SKM-1 (cell line): ENCODE data around the gene ZNF814.
A peak's percentile ranks its signal among the peaks of the same experiment; 100 is the strongest.
"Not testable (repeated sequence)": the region's sequence is repeated elsewhere in the genome, so short reads cannot be mapped to it uniquely, and the experiment has no call there.

Experiments used
- DNase-seq: peaks from one replicate; lab custom pipeline; 2025; ENCODE audit not compliant: unreplicated experiment; lab: John Stamatoyannopoulos, UW

Gene ZNF814

DNA sequence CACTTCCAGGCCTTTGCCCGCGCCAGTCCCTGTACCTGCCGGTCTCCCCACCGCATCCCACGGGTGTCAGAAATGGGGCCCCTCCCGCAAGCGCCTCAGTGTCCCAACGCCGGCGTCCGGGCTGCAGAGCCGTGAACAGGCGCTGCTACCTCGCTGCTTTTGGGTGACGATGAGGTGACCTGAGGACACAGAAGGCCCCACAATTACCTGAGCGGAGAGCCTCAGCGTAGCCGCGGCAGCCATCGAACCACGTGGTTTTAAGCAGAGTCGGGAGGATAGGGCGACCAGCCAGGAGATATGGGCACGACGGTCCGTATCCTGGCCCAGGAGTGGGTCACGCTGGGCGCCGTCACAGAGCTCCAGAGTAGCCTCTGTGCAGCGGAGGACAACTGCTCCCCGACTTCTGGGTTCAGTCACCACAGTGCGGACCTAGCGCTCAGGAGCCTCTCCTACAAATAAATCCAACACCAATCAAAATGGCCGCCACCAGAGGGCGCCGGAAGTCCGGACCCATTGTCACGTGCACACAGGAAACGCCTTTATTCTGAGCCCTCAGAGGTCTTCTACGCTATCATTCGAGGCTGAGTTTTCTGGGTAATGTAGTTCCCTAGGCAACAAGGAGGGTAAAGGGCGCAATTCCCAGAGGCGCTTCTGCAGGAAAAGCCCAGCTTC, at the start of gene ZNF814:
Gene ZNF814, minus strand, starts transcription at position 478 of the 672 bp plus-strand sequence. Its CDS starts 235 bp downstream, at position 243.
- peak; percentile 46 for DNase-seq

DNA sequence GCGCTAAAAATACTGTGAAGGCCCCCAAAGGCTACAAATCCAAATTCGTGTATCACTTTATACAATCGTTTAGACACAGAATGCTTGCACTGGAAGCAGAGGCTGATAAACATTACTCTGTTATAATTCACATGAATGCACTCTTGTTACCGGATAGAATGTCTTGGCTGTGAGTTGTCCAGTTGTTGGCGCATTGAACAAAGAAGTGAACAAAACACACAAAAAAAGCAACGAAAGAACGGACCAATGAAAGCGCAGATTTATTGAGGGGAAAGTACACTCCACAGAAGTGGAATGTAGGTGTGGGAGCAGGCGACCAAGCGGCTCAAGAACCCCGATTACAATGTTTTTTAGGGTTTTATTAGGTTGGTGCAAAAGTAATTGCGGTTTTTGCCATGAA, 46.9 kb upstream of the ZNF814 start:
- DNase-seq = no peak

DNA sequence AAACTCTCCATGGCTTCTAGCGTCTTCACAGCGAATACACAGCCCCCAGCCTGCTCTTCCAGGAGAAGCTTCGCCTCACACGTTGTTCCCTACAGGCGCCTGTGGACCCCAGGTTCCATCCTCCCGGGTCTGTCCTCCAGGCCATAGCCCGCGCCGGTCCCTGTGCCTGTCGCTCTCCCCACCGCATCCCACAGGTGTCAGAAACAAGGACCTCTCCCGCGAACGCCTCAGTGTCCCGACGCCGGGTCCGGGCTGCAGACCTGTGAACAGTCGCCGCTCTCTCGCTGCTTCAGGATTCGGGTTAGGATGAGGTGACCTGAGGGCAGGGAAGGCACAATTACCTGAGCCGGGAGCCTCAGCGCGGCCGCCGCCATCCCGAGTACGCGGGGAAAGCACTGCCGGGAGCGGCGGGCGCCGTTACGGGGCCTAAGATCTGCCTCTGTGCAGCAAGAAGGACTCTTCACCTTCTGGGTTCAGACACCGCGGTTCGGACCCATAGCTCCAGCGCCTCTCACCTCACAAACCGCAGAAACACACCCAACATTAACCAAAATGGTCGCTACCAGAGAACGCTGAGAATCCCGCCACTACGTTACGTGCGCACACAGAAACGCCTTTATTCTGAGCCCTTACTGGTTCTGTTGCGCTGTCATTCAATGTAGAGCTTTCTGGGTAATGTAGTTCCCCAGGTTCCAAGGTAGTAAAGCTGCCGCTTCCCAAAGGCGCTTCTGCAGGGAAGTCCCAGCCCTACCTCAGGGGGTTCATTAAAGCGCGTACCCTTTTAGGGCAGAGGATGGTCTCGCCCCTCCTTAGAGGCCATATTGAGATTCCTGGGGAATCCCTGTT, 46.2 kb upstream of the ZNF814 start, which contains the start of gene ZNF418:
Gene ZNF418, minus strand, starts transcription at position 583 of the 846 bp plus-strand sequence. CDS start 1,580 bp downstream, outside the sequence.
- no peak for DNase-seq

DNA sequence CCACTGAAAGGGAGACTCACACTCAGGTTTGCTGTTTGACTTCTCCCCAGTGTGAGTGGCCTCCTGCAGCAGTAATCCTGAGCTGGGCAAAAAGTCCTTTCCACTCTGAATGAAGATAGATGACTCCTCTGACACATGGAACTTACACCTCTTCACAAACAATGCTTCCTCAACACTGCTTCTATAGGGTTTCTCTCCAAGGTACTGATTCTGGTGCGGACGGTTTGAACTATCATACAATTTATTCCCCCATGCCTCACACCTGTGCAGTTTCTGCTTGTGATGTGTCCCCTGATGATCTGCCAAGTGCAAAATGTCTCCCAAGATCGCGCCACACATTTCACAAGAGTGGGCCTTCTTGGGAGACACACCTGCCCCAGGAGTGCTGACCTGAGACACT, 38.8 kb upstream of the ZNF814 start:
- DNase-seq = no peak

DNA sequence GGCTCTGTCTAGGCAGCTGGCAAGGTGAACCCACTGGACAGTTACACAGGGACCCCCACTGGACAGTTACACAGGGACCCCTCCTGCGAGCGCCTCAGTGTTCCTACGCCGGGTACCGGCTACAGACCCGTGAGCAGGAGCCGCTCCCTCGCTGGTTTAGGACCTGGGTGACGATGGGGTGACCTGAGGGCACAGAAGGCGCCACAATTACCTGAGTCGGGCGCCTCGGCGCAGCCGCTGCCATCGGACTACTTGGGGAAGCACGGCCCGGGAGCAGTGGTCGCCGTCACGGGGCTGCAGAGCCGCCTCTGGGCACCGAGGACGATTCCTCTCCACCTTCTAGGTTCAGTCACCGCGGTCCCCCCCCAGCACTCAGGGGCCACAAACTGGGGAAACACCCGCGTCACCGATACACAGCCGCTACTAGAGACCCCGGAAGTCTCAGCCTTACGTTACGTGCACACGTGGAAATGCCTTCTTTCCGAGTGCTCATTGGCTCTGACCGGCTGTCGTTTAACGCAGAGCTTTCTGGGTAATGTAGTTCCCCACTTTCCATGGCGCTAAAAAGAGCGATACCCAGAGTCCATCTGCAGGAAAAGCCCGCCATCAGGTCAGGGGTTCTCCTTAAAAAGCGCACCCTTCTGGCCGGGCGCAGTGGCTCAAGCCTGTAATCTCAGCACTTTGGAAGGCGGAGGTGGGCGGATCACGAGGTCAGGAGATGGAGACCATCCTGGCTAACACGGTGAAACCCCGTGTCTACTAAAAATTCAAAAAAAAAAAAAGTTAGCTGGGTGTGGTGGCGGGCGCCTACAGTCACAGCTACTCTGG, 27.5 kb upstream of the ZNF814 start, which contains the start of gene ZNF417:
Gene ZNF417, minus strand, starts transcription at position 425 of the 828 bp plus-strand sequence. Its CDS starts 181 bp downstream, at position 244.
- DNase-seq = peak; percentile 71

DNA sequence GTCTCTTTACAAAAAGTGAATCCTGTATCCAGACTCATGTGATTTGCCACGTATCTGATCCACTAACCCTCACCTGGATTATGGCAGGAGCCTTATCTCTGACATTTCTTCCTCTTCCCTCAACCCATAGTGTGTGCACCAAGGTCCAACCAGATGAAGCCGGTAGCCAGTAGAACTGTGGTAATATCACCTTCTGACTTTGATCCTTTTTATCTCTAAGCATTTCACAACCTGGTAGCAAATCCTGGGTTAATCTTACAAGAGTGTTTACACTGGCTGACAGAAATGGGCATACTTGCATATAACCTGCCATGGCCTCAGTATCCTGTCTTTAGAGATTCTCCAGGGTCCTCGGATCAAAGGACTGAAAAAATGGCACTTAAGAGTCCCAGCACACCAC, 25.7 kb upstream of the ZNF814 start:
- no peak for DNase-seq

DNA sequence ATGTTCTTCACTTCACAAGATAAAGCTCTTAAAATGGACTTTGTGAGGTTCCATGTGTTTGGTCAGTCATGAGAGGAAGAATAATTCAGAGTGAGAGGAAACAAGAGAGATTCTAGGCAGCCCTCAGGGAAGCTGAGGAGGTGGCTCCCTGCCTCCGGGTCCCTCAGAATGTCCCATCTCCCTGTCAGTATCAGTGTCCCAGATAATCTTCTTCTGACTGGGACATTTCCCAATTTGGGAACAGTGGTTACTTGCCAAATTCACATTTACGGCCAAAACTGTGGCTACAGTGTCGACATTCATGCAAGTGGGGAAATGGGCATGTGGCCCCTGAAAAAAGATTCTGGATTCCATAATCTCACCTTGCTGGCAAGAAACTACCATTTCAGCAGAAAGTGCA, 18.6 kb upstream of the ZNF814 start:
- DNase-seq = no peak

DNA sequence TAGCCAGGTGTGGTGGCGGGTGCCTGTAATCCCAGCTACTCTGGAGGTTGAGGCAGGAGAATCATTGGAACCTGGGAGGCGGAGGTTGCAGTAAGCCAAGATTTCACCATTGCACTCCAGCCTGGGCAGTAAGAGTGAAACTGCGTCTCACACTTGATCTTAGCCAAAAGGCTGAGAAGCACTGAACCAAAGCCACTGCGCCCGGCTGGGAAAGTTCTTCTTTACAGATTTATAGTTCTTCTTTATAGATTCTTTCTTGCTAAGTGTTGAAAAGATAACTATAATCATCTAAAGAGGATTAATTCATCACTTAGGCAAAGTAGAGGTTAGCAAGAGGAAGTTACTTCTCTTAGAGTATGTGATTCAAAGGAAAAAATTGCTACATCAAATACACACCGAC, 16.4 kb upstream of the ZNF814 start:
- no peak for DNase-seq

DNA sequence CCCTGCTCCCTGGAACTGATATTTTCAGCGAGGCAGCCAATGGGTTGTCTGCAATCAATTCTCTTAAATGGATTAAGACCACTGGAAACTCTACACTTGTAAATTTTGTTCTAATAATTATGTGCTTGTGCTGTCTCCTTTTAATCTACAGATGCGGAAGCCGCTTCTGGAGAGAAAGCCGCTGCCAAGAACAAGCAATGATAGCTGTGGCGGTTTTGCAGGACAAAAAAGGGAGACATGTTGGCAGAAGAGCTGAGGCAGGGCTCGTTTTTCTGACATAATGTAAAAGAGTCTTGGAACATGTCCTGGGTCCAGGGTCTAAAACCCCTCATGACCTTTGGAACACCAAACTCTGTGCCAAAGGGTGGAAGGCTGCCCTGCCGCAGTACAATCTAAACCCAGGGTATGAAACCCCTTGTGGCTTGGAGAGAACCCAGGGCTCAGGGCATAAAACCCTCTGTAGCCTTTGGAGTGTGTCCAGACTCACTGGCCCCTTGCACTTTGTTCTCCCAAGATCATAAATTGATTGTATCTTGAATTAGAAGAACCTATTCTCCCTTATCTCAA, 14.9 kb upstream of the ZNF814 start:
- DNase-seq = no peak

DNA sequence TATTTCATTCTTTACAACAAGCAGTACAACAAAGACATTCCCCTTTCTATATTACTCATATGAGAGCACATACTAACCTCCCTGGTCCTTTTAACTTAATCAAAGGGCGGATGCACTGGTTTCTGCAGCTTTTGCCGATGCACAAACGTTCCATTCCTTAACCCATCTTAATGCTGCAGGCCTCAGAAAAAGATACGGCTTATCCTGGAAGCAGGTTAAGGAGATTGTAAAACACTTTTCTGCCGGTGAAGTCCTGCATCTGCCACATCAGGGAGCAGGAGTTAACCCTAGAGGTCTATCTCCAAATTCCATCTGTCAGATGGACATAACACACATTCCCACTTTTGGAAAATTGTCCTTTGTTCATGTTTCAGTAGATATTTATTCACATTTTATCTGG, 11.5 kb upstream of the ZNF814 start:
- DNase-seq = no peak

DNA sequence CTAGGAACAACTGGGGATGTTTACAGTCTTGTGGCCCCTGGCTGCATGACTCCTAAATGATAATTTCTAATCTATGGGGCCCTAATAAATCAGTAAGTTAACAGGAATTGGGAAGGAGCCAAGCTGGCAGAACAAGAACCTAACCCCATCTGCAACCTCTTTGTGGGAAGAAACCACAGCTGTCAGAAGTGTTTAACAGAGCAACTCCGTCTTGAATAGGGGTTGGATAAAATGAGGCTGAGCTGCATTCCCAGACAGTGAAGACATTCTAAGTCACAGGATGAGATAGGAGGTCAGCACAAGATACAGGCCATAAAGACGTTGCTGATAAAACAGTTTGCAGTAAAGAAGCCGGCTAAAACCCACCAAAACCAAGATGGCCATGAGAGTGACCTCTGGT, 1.9 kb upstream of the ZNF814 start:
- not testable (repeated sequence) for DNase-seq

DNA sequence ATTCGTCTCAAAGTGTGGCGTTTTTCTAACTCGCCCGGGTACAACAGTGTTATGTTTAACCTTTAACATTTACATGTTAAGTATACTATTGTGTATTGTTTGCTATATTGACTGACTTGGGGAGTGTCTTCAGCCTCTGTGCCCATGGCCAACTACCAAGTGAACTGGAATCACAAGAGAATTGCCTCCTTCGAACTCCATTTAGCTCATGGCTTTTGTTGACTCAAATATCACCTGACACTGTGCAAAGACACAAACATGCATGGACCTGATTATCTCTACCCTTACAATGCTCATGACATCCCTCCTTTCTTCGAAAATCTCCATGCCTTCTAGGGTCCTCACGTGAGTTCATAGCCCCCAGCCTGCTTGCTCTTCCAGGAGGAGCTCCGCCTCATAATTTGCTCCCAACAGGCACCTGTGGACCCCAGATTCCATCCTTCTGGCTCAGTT, 704 bp downstream of the ZNF814 start:
- no peak for DNase-seq

DNA sequence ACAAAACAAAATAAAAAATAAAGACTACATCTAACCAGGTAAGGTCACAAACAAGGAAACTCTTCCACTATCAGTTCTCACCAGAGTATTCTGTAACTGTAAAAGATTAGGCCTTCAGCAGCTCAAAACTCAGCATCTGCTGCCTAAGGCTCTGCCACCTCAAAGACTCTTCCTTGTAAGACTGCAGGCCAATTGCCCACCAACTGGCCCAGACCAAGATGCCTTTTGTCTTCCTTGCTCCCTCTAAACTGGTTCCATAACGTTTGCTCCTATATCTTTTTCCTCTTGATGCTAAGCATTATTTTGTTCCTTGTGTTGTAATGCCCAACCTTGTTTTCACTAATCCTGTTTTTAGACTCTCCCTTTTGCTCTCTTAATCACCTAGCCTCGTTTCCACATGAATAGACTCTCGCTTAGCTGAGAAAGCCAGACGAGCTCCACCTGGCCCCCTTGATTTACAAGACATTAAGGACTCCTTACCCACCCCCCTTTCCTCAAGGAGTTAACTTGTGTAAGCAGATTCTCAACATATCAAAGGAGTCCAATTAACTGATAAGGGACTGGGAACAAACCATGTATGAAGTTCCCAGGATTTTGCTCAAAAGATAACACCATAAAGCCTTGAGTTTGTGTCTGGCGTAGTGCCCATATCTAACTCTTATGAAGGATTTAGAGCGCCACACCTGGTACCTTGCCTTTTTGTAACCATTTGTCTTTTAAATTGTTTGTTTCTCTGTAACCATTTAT, 1.5 kb downstream of the ZNF814 start:
- DNase-seq = no peak

DNA sequence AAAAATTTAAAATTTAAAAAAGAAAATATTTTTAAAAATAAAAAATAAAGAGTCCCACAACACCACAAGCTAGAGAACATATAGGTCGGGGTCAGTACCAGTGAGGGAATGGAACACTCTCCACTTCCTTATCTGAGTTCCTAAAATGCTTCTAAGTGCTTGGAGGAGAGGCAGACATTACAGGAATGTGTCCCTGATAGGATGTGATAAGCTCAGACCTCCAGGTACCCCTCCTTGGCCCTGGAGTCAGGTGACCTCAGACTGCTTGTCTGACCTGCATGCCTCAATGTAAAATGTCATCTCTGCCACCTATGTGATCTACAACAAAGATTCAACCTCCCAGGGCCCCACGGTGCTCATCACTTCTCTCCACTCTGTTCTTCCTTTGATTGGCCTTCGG, 2.8 kb downstream of the ZNF814 start:
- no peak for DNase-seq

DNA sequence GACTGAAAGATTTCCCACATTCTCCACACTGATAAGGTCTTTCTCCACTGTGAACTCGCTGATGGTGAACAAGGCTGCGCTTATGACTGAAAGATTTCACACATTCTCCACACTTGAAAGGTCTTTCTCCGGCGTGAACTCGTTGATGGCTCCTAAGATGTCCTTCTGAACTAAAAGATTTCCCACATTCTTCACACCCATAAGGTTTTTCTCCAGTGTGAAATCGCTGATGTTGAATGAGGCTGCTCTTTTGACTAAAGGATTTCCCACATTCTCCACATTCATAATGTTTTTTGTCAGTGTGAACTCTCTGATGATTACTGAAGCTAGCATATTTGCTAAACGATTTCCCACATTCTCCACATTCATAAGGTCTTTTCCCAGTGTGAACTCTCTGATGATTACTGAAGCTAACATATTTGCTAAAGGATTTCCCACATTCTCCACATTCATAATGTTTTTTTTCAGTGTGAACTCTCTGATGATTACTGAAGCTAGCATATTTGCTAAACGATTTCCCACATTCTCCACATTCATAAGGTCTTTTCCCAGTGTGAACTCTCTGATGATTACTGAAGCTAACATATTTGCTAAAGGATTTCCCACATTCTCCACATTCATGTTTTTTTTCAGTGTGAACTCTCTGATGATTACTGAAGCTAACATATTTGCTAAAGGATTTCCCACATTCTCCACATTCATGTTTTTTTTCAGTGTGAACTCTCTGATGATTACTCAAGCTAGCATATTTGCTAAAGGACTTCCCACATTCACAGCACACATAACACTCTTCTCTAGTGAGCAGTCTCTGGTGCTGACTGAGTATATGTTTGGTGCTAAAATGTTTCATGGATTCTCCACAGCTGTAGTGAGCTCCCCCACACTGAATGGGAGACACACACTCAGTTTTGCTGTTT, 14.7 kb downstream of the ZNF814 start:
- not testable (repeated sequence) for DNase-seq

DNA sequence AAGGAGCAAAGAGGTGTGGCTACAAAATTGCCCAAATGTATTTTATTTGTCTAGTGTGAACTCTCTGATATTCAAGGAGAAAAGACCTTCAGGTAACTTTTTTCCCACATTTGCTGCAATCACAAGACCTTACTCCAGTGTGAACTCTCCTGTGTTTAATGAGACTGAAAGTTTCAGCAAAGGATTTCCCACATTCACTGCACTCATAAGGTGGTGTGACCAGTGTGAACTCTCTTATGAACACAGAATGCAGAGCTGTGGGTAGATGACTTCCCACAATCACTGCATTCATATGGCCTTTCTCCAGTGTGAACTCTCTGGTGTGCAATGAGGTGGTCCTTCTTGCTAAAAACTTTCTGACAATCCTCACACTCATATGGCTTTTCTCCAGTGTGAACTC, 16.4 kb downstream of the ZNF814 start:
- DNase-seq = no peak

DNA sequence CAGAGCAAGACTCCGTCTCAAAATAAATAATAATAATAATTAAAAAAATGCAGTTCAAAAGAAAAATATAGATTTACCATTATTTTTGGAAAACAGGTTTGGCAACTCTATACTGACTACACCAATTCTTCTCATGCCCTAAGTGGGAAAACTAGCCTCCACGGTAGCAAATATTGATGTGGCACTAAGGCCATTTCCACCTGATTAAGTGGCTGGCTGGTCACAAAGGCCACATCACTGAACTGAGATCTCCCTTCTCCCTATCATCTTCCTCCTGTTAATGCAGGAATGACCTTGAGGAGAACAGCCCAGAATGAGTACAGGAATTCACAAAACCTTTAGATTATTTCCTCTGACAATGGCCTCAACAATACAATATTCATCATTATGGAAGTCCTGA, 18.6 kb downstream of the ZNF814 start:
- DNase-seq = no peak

DNA sequence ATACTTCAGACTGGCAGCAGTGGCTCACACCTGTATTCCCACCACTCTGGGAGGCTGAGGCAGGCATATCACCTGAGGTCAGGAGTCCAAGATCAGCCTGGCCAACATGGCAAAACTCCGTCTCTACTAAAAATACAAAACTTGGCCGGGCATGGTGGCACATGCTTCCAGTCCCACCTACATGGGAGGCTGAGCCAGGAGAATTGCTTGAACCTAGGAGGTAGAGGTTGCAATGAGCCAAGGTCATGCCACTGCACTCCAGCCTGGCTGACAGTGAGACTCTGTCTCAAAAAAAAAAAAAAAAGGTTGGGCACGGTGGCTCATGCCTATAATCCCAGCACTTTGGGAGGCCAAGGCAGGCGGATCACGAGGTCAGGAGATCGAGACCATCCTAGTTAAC, 19.2 kb downstream of the ZNF814 start:
- not testable (repeated sequence) for DNase-seq

DNA sequence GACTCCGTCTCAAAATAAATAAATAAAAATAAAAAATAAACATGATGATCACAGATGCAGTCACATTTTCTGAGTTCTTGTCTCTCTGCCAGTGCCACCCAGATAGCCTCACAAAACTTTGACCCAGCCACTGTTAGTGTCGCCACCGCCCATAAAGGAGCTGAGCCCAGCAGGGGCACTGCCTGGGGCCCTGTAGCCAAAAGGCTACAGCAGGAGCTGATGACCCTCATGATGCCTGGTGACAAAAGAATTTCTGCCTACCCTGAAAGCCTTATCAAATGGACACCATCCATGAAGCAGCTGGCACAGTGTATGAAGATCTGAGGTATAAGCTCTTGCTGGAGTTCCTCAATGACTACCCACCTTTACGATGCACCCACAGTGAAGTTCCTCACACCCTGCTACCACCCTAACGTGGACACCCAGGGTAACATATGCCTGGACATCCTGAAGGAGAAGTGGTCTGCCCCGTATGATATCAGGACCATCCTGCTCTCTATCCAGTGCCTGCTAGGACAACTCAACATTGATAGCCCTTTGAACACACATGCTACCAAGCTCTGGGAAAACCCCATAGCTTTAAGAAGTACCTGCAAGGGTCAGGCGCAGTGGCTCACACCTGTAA, 20.9 kb downstream of the ZNF814 start:
- DNase-seq = no peak
